ENCODE data around the gene ACTL7B.
"Not testable (repeated sequence)": the region's sequence is repeated elsewhere in the genome, so short reads cannot be mapped to it uniquely, and the experiment has no call there.

Gene ACTL7B

GRCh38 chr9:108869092-108869725, 13.4 kb upstream of the ACTL7B start:
- no peak for DNase-seq (ENCODE audit: low read depth in 2 of 2)

- DNase-seq (ENCODE audit: low read depth in 2 of 2): no peak
Observed at GRCh38 chr9:108867829-108868228, 12.0 kb upstream of the ACTL7B start.

GRCh38 chr9:108867116-108867515, 11.3 kb upstream of the ACTL7B start:
- no peak for DNase-seq (ENCODE audit: low read depth in 2 of 2)

- DNase-seq (ENCODE audit: low read depth in 2 of 2): no peak
Observed at GRCh38 chr9:108866001-108866420, 10.2 kb upstream of the ACTL7B start.

GRCh38 chr9:108865037-108865436, 9.3 kb upstream of the ACTL7B start:
- no peak for DNase-seq (ENCODE audit: low read depth in 2 of 2)

- no peak for DNase-seq (ENCODE audit: low read depth in 2 of 2)
Observed at GRCh38 chr9:108864446-108864845, 8.7 kb upstream of the ACTL7B start.

GRCh38 chr9:108863891-108864290, 8.1 kb upstream of the ACTL7B start:
- DNase-seq (ENCODE audit: low read depth in 2 of 2): no peak

- no peak for DNase-seq (ENCODE audit: low read depth in 2 of 2)
Observed at GRCh38 chr9:108861997-108862396, 6.2 kb upstream of the ACTL7B start, which contains the start of gene ACTL7A. Gene ACTL7A, plus strand, starts transcription at chr9:108862266. Its CDS starts 57 bp downstream, at chr9:108862323.

- no peak for DNase-seq (ENCODE audit: low read depth in 2 of 2)
Observed at GRCh38 chr9:108861464-108861863, 5.7 kb upstream of the ACTL7B start.

GRCh38 chr9:108860764-108861163, 5.0 kb upstream of the ACTL7B start:
- no peak for DNase-seq (ENCODE audit: low read depth in 2 of 2)

- DNase-seq (ENCODE audit: low read depth in 2 of 2): no peak
Observed at GRCh38 chr9:108860354-108860753, 4.6 kb upstream of the ACTL7B start.

- DNase-seq (ENCODE audit: low read depth in 2 of 2): no peak
Observed at GRCh38 chr9:108859459-108860114, 3.8 kb upstream of the ACTL7B start.

- no peak for DNase-seq (ENCODE audit: low read depth in 2 of 2)
Observed at GRCh38 chr9:108857572-108857971, 1.8 kb upstream of the ACTL7B start.

- DNase-seq (ENCODE audit: low read depth in 2 of 2): no peak
Observed at GRCh38 chr9:108855529-108855886, 278 bp downstream of the ACTL7B start.

GRCh38 chr9:108854641-108855528, 901 bp downstream of the ACTL7B start:
- DNase-seq (ENCODE audit: low read depth in 2 of 2): no peak

GRCh38 chr9:108854094-108854493, 1.7 kb downstream of the ACTL7B start:
- DNase-seq (ENCODE audit: low read depth in 2 of 2): no peak

- DNase-seq (ENCODE audit: low read depth in 2 of 2): no peak
Observed at GRCh38 chr9:108852079-108852478, 3.7 kb downstream of the ACTL7B start.

- no peak for DNase-seq (ENCODE audit: low read depth in 2 of 2)
Observed at GRCh38 chr9:108851138-108851537, 4.6 kb downstream of the ACTL7B start.

GRCh38 chr9:108850293-108850897, 5.4 kb downstream of the ACTL7B start:
- DNase-seq (ENCODE audit: low read depth in 2 of 2): no peak

- DNase-seq (ENCODE audit: low read depth in 2 of 2): not testable (repeated sequence)
Observed at GRCh38 chr9:108848296-108848695, 7.5 kb downstream of the ACTL7B start.

- no peak for DNase-seq (ENCODE audit: low read depth in 2 of 2)
Observed at GRCh38 chr9:108845947-108846346, 9.8 kb downstream of the ACTL7B start.

GRCh38 chr9:108845507-108845906, 10.3 kb downstream of the ACTL7B start:
- no peak for DNase-seq (ENCODE audit: low read depth in 2 of 2)
